CD4-positive, alpha-beta memory T cell (primary cell): ENCODE results near the gene SDHB. TPM values are rescaled to one million over a fixed set of nuclear protein-coding genes. Genes with fewer than 3 reads are reported as not detected.

Experiments
- CTCF ChIA-PET: fragments of 350-600 bp; sonication (Branson Sonifier 250); formaldehyde crosslinking; loops from one replicate; lab custom pipeline; 2021; ENCODE audit warnings: inconsistent platforms; ENCODE audit not compliant: partially characterized antibody; lab: Charles Lee
- POLR2A ChIA-PET: fragments of 350-600 bp; sonication (Branson Sonifier 250); formaldehyde crosslinking; loops from one replicate; lab custom pipeline; 2021; ENCODE audit not compliant: partially characterized antibody; lab: Charles Lee
- DNase-seq, 5 donors: peaks; one replicate each; pipeline versions ENCODE4 v3.0.0 to v3.0.0-alpha.2; 2020 to 2022; ENCODE audit warnings: mixed read lengths in 1 of 5
- H3K27ac ChIP-seq: one replicate; pipeline ENCODE4 v1.7.0; 2013; ENCODE audit warnings: low read depth, low read length
- H3K27me3 ChIP-seq: 2 replicates; pipeline ENCODE4 v1.7.0; 2013; ENCODE audit warnings: mild to moderate bottlenecking, low read length, moderate library complexity; ENCODE audit not compliant: insufficient read depth
- H3K36me3 ChIP-seq: 2 replicates; pipeline ENCODE4 v1.7.0; 2013; ENCODE audit warnings: mild to moderate bottlenecking, low read length, moderate library complexity; ENCODE audit not compliant: insufficient read depth
- H3K4me1 ChIP-seq: 2 replicates; pipeline ENCODE4 v1.7.0; 2013; ENCODE audit warnings: mild to moderate bottlenecking, low read length, moderate library complexity; ENCODE audit not compliant: insufficient read depth
- H3K4me3 ChIP-seq, 2 donors: one replicate each; pipeline ENCODE4 v1.7.0; 2013; ENCODE audit warnings: low read length in 2 of 2, mild to moderate bottlenecking in 1 of 2
- H3K9me3 ChIP-seq, 2 donors: one replicate each; pipeline ENCODE4 v1.7.0; 2013; ENCODE audit warnings: low read length in 2 of 2, control low read depth in 1 of 2; ENCODE audit not compliant: control insufficient read depth in 1 of 2
- H3K27ac Mint-ChIP-seq, 7 donors: one replicate each; pipeline ENCODE4 v1.8.0; 2020 to 2021; ENCODE audit warnings: mixed read lengths in 7 of 7, mild to moderate bottlenecking in 6 of 7, inconsistent platforms in 3 of 7, moderate library complexity in 3 of 7
- H3K27me3 Mint-ChIP-seq, 2 donors: one replicate each; pipeline ENCODE4 v1.8.0; 2020 to 2021; ENCODE audit warnings: mixed read lengths in 2 of 2
- H3K36me3 Mint-ChIP-seq, 2 donors: one replicate each; pipeline ENCODE4 v1.8.0; 2020 to 2021; ENCODE audit warnings: mixed read lengths in 2 of 2, inconsistent platforms in 1 of 2, mild to moderate bottlenecking in 1 of 2
- H3K4me1 Mint-ChIP-seq, 4 donors: one replicate each; pipeline ENCODE4 v1.8.0; 2020 to 2021; ENCODE audit warnings: mixed read lengths in 4 of 4, mild to moderate bottlenecking in 1 of 4
- H3K4me3 Mint-ChIP-seq, 8 donors: one replicate each; pipeline ENCODE4 v1.8.0; 2020 to 2021; ENCODE audit warnings: mixed read lengths in 8 of 8, mild to moderate bottlenecking in 7 of 8, moderate library complexity in 6 of 8, inconsistent platforms in 3 of 8
- H3K9me3 Mint-ChIP-seq, 8 donors: one replicate each; pipeline ENCODE4 v1.8.0; 2020 to 2021; ENCODE audit warnings: mixed read lengths in 8 of 8, mild to moderate bottlenecking in 5 of 8, inconsistent platforms in 3 of 8, moderate library complexity in 1 of 8
- intact Hi-C: fragments of 100-400 bp; cut with micrococcal nuclease; formaldehyde crosslinking; loops from one replicate; pipeline ENCODE4 v1.15.1; 2023
- polyA plus RNA-seq, 2 donors: library from polyadenylated mRNA; unstranded; fragments of 300-500 nt; fragmentation: Illumina TruSeq; gene quantifications; one replicate each; pipeline ENCODE4 v1.2.3, GENCODE V29; 2021
- total RNA-seq, 2 experiments: library from RNA; stranded (reverse); gene quantifications; one replicate each; pipeline ENCODE4 v1.2.3, GENCODE V29; 2021

Gene SDHB
- total and polyA plus RNA-seq, 4 experiments from 2014 or later: 57.0 to 219 (median 109) TPM

DNA sequence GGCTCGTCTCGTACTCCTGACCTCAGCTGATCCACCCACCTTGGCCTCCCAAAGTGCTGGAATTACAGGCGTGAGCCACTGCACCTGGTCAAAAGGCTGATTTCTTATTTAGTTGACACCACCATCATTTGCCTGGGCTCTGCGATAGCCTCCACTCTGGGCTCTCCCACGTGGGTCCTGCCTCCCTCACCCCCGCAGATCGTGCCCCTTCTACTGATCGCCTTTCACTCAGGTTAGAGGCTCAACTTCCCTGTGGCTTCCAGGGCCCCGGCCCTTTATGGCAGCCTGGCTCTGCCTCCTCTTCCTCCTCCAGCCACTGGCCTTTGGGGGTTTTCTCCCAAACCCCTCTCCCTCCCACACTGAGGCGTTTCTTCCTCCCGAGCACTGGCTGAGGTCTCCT lies 70.9 kb downstream of the SDHB start:
- H3K4me3 ChIP-seq: no peak overlapping the region
- H3K9me3 Mint-ChIP-seq: no peaks in the 10 kb centered on the region
- no peaks in the 10 kb centered on the region for H3K4me1 ChIP-seq
- peak overlapping the region in 2 of 8 donors; percentile 1 to 5 for H3K4me3 Mint-ChIP-seq
- H3K27ac ChIP-seq: no peak overlapping the region
- peaks cover 11 to 14% of the 10 kb centered on the region in 2 donors for H3K36me3 Mint-ChIP-seq
- no peak for DNase-seq
- H3K9me3 ChIP-seq: no peaks in the 10 kb centered on the region
- peaks cover 7 to 10% (median 8%) of the 10 kb centered on the region in 4 donors for H3K4me1 Mint-ChIP-seq
- intact Hi-C loops: no loop called here
- no peak overlapping the region for H3K27ac Mint-ChIP-seq
- peaks cover 15 to 18% of the 10 kb centered on the region in 2 donors for H3K27me3 Mint-ChIP-seq
- no peaks in the 10 kb centered on the region for H3K27me3 ChIP-seq
- peaks cover 3% of the 10 kb centered on the region for H3K36me3 ChIP-seq
- CTCF ChIA-PET: interaction anchor here (1.5 kb wide), 1 partner anchor 22 kb away, joined by 3 read pairs; no protein-coding TSS in a partner anchor
- POLR2A ChIA-PET: no interaction called here

DNA sequence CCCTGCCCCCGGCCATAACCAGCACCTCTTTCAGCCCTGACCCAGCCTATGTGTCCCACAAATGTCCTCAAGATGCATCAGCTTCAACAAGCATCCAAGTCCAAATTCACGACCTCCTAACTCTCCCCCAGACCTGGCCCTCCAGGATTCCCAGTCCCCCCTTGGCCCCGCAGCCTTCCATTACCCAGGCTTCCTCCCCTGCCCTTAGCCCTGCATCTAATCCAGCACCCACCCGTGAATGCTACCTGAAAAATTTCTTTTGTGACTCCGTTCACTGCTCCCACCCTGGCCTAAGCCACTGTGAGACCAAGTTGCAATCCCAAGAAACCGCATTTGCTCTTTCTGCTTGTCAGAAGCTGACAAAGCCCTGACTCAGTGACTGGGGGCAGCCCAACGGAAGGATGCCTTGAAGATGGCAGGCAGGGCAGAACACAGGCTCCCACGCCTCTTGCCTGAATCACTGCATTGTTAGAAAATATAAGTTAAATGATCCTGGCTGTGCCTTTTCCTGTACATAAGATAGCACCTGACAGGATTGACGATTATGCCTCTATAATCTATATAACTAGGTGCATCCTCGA lies 72.5 kb downstream of the SDHB start:
- Mint-ChIP-seq H3K27ac (peak overlapping the region in 2 of 7 donors; percentile 42 to 69), H3K27me3 (peaks cover 15 to 18% of the 10 kb centered on the region in 2 donors), H3K9me3 (no peaks in the 10 kb centered on the region), H3K36me3 (peaks cover 6 to 8% of the 10 kb centered on the region in 2 donors), H3K4me1 (peaks cover 7 to 15% (median 8%) of the 10 kb centered on the region in 4 donors), H3K4me3 (peak overlapping the region; percentile 45 to 86 (median 82))
- CTCF ChIA-PET: interaction anchor here (1.5 kb wide), 1 partner anchor 20 kb away, joined by 3 read pairs; no protein-coding TSS in a partner anchor
- Histone ChIP-seq H3K36me3 (no peaks in the 10 kb centered on the region), H3K4me3 (no peak overlapping the region), H3K4me1 (no peaks in the 10 kb centered on the region), H3K27me3 (no peaks in the 10 kb centered on the region), H3K9me3 (no peaks in the 10 kb centered on the region), H3K27ac (no peak overlapping the region)
- no peak for DNase-seq
- intact Hi-C loops: no loop called here
- POLR2A ChIA-PET: no interaction called here

DNA sequence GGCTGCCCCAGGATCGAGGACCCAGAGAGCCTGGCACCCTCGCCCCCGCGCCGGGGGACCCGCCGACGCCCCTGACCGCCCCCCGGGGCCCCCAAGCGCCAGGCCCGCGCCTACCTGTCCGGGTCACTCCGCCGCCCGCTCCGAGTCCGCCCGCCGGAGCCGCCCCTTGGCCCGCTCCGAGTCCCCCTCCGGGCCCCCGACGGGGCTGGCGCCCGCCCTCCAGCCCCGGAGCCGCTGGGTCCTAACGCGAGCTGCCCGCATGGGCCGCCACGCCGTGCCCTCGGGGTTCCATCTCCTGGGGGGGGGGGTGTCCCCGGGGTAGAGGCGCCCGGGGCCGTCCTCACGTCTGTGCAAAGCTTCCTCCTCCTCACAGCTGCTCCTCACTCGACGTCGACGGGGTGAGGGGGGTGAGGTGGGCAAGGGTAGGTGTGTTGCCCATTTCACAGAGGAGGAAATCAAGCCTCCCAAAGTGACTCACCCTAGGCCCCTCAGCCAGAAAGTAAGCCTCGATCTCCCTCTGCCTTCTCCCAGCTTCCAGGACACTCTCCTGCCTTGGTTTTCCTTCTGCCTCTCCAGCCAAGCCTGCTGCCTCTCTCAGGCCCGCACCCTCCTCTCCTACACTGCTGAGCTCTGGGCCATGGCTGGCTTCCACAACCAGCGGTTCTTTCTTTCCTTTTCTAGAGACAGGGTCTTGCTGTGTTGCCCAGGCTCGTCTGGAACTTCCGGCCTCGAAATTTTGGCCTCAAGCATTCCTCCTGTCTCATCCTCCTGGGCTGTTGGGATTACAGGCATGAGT lies 73.2 kb downstream of the SDHB start, which contains the start of gene MFAP2:
TSS of gene MFAP2 (minus strand) at position 148 of the 796 bp plus-strand sequence. CDS start 2,347 bp downstream, outside the sequence.
- Mint-ChIP-seq H3K27ac (peak within 1 kb of the TSS in 3 of 7 donors; percentile 42 to 69 (median 42)), H3K27me3 (peaks cover 15 to 18% of the 10 kb centered on the region in 2 donors)
- CTCF ChIA-PET: no interaction called here

DNA sequence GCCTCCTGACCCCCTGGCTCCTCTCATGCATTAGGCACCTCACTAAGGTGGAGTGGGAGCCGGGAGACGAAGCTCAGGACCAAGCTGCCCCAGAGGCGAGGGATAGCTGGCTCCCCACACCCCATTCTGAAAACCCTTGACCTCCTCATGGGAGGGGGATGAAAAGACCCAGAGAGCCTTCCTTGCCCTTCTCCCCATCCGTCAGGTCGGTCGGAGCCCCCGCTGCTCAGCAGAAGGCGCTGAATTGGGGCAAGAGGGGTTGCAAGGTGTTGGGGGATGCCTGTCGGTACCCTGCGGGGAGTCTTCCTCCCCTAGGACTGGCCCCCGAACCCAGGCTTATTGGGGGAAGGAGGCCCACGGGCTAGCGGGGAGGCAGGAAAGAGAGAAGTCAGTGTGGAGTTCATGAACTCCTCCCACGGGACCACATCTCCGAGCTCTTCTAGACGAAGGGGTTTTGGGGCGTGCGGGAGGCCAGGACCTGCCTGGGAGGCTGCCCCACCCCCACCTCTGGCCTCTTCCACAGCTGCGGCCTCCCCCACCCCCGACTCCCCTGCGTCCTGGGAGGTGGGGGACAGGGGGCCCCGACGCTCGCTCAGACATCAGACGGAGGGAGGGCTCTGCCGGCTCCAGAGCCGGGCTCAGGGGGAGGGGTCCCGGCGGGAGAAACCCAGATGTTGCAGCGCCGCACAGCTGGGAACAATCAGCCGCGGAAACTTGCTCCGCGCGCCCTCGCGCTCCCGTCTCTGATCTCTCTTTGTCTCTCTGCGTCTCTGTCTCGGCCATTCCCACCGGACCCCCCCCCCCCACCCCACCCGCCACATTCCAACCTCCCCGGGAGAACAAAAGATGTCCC lies 74.1 kb downstream of the SDHB start:
- no peaks in the 10 kb centered on the region for H3K9me3 Mint-ChIP-seq
- H3K36me3 ChIP-seq: no peaks in the 10 kb centered on the region
- peak overlapping the region in 7 of 8 donors; percentile 27 to 69 (median 51) for H3K4me3 Mint-ChIP-seq
- no peak overlapping the region for H3K27ac ChIP-seq
- peaks cover 0 to 4% of the 10 kb centered on the region in 2 donors for H3K36me3 Mint-ChIP-seq
- H3K27me3 Mint-ChIP-seq: peaks cover 15 to 18% of the 10 kb centered on the region in 2 donors
- no peaks in the 10 kb centered on the region for H3K27me3 ChIP-seq
- no peaks in the 10 kb centered on the region for H3K4me1 ChIP-seq
- intact Hi-C loops: no loop called here
- CTCF ChIA-PET: interaction anchor here (1.1 kb wide), 1 partner anchor 19 kb away, joined by 3 read pairs; no protein-coding TSS in a partner anchor
- DNase-seq: no peak
- no peak overlapping the region for H3K4me3 ChIP-seq
- H3K9me3 ChIP-seq: no peaks in the 10 kb centered on the region
- no peak overlapping the region for H3K27ac Mint-ChIP-seq
- H3K4me1 Mint-ChIP-seq: peaks cover 7 to 15% (median 8%) of the 10 kb centered on the region in 4 donors
- POLR2A ChIA-PET: no interaction called here

More for the DNA sequence above, 73.2 kb downstream of the SDHB start, which contains the start of gene MFAP2:
- no peak within 1 kb of the TSS for H3K27ac ChIP-seq
- no peaks in the 10 kb centered on the region for H3K4me1 ChIP-seq
- peaks cover 7 to 15% (median 8%) of the 10 kb centered on the region in 4 donors for H3K4me1 Mint-ChIP-seq
- H3K4me3 Mint-ChIP-seq: peak within 1 kb of the TSS; percentile 63 to 86 (median 82)
- no peaks in the 10 kb centered on the region for H3K9me3 Mint-ChIP-seq
- H3K27me3 ChIP-seq: no peaks in the 10 kb centered on the region
- no peaks in the 10 kb centered on the region for H3K9me3 ChIP-seq
- POLR2A ChIA-PET: no interaction called here
- no peaks in the 10 kb centered on the region for H3K36me3 ChIP-seq
- DNase-seq: no peak
- peaks cover 2 to 5% of the 10 kb centered on the region in 2 donors for H3K36me3 Mint-ChIP-seq
- intact Hi-C loops: no loop called here
- no peak within 1 kb of the TSS for H3K4me3 ChIP-seq

DNA sequence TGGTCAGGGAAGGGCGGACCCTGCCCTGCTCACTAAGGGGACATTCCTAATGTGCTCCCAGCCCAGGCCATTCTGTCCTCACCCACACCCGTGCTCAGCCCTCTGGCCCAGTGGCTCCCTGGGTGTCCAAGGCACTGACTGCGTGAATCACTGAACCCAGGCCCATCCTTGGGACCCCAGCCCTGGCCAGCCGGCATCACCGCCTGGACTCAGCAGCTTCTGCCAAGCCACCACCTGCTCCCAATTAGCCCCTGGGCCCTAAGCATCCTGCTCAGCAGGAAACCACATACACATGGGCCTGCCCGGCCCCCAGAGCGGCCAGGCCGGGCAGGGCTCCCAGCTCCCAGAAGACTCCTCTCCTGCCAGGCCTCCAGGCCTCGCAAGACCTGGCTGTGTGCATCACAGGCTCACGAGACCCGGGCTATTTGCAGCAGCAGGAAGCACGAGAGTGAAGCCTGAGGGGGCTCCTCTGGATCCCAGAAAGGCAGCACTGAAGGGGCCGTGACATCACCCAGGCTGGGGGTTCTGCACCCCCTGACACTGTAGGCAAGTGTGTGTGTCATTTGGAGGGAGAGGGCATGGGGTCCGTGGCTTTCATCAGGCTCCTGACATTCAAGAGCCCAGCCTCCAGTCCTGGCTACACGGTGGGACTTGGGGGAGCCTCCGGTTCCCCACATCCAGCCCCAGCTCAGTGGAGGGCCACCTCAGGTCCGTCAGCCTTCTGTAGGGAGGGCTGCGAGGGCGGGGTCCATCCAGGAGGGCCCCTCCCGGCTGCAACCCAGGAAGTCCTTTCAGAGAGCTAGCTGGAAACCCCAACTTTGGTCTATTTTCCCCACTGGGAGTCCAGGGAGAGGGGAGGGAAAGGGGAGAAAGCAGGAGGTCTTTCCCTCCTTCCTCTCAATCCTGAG lies 75.0 kb downstream of the SDHB start:
- Histone ChIP-seq H3K9me3 (no peaks in the 10 kb centered on the region), H3K4me3 (no peak overlapping the region), H3K27ac (no peak overlapping the region), H3K27me3 (no peaks in the 10 kb centered on the region), H3K4me1 (no peaks in the 10 kb centered on the region), H3K36me3 (no peaks in the 10 kb centered on the region)
- H3K27ac Mint-ChIP-seq: no peak overlapping the region
- ChIA-PET CTCF (interaction anchor here (0.6 to 1.1 kb wide), 2 partner anchors 18 to 379 kb away, joined by 3 read pairs; no protein-coding TSS in a partner anchor), POLR2A (no interaction called here)
- H3K9me3 Mint-ChIP-seq: no peaks in the 10 kb centered on the region
- no peak for DNase-seq
- peaks cover 7 to 15% (median 8%) of the 10 kb centered on the region in 4 donors for H3K4me1 Mint-ChIP-seq
- peaks cover 15 to 18% of the 10 kb centered on the region in 2 donors for H3K27me3 Mint-ChIP-seq
- intact Hi-C loops: no loop called here
- no peak overlapping the region for H3K4me3 Mint-ChIP-seq
- peaks cover 0 to 4% of the 10 kb centered on the region in 2 donors for H3K36me3 Mint-ChIP-seq

DNA sequence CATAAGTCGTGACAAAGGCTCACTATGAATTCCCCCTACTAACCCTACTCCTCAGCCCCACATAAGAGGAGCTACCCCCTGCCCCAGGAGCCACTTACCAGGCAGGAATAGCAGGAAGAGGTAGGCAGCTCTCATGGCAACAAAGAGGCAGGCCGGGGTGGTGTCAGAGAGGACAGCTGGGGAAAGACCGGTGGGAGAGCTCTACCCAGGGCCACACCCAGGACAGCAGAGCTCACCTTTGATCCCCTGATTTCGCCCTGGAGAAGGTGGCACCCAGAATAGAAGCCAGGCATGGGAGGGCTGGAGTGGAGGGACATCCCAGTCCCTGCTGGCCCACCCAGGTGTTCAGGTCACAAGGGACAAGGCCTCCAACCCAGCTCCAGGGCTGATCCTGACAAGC lies 75.7 kb downstream of the SDHB start:
- no peaks in the 10 kb centered on the region for H3K4me1 ChIP-seq
- H3K36me3 ChIP-seq: no peaks in the 10 kb centered on the region
- intact Hi-C loops: no loop called here
- ChIA-PET POLR2A (no interaction called here), CTCF (no interaction called here)
- H3K27ac ChIP-seq: no peak overlapping the region
- H3K4me3 ChIP-seq: no peak overlapping the region
- H3K27ac Mint-ChIP-seq: peak overlapping the region in 1 of 7 donors; percentile 29
- H3K9me3 Mint-ChIP-seq: no peaks in the 10 kb centered on the region
- H3K27me3 Mint-ChIP-seq: peaks cover 10 to 15% of the 10 kb centered on the region in 2 donors
- H3K9me3 ChIP-seq: no peaks in the 10 kb centered on the region
- H3K4me3 Mint-ChIP-seq: no peak overlapping the region
- H3K4me1 Mint-ChIP-seq: peaks cover 7 to 15% (median 8%) of the 10 kb centered on the region in 4 donors
- peak in 1 of 5 donors; percentile 24 for DNase-seq
- peaks cover 0 to 4% of the 10 kb centered on the region in 2 donors for H3K36me3 Mint-ChIP-seq
- H3K27me3 ChIP-seq: no peaks in the 10 kb centered on the region
